Gastroesophageal sphincter (tissue), 3 donors: ENCODE measurements around the gene FOXS1.

ENCODE experiments used
- EP300 ChIP-seq: sonication (generic); formaldehyde crosslinking; IDR thresholded peaks from one replicate; pipeline ENCODE4 v1.6.1; 2017; ENCODE audit warnings: antibody characterized with exemption, mild to moderate bottlenecking
- POLR2A ChIP-seq, 2 donors: fragments of 450-650 bp; IDR thresholded peaks; one replicate each; pipeline ENCODE4 v1.6.1; 2017; ENCODE audit warnings: antibody characterized with exemption in 2 of 2, mild to moderate bottlenecking in 2 of 2, moderate library complexity in 1 of 2
- POLR2AphosphoS5 ChIP-seq: sonication (generic); formaldehyde crosslinking; IDR thresholded peaks from one replicate; pipeline ENCODE4 v1.6.1; 2017; ENCODE audit warnings: antibody characterized with exemption
- TF ChIP-seq, protein P1 (sequence below), 4 experiments: fragments of 200-600 bp in 2 of 4; fragments of 450-650 bp in 2 of 4; sonication (generic) in 1 of 4; IDR thresholded peaks; one replicate each; pipeline ENCODE4 v1.5.1; 2017 to 2019; ENCODE audit warnings: antibody characterized with exemption in 4 of 4, mild to moderate bottlenecking in 2 of 4, moderate library complexity in 2 of 4

DNA sequence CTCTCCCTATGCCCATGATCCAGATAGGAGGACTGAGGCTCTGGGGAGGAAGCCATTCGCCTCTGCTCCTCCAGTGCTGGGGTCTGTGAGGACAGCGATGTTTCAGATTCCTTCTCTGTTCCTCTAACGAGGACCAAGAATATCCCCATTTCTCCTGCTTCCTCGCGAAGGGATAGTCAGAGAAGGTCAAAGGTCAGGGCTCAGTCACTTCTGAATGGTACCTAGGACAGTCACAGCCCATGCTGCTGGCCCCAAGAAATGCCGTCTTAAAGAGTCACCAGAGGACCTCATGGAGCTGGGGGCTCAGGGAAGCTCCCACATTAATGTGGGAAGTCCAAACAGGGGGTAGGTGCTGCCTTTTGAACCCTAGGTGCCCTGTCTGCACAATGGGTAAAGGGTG, 2.1 kb downstream of the FOXS1 start:
- TF ChIP-seq, protein P1, sequence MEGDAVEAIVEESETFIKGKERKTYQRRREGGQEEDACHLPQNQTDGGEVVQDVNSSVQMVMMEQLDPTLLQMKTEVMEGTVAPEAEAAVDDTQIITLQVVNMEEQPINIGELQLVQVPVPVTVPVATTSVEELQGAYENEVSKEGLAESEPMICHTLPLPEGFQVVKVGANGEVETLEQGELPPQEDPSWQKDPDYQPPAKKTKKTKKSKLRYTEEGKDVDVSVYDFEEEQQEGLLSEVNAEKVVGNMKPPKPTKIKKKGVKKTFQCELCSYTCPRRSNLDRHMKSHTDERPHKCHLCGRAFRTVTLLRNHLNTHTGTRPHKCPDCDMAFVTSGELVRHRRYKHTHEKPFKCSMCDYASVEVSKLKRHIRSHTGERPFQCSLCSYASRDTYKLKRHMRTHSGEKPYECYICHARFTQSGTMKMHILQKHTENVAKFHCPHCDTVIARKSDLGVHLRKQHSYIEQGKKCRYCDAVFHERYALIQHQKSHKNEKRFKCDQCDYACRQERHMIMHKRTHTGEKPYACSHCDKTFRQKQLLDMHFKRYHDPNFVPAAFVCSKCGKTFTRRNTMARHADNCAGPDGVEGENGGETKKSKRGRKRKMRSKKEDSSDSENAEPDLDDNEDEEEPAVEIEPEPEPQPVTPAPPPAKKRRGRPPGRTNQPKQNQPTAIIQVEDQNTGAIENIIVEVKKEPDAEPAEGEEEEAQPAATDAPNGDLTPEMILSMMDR (IDR thresholded peaks at IDR 0.05) = no peak
- TF ChIP-seq POLR2A (IDR thresholded peaks at IDR 0.05) = no peak
- TF ChIP-seq EP300 = no peak
- TF ChIP-seq POLR2AphosphoS5 = no peak
